HG03159 (cell line): ENCODE measurements around the gene OTULINL.
"Not testable (repeated sequence)": the region's sequence is repeated elsewhere in the genome, so short reads cannot be mapped to it uniquely, and the experiment has no call there.

Source experiments
- ATAC-seq: cut with Tn5 transposase; IDR thresholded peaks from one replicate; pipeline ENCODE4 v1.9.1; 2021; ENCODE audit warnings: mild to moderate bottlenecking, moderate library complexity; ENCODE audit not compliant: unreplicated experiment

The OTULINL gene

DNA sequence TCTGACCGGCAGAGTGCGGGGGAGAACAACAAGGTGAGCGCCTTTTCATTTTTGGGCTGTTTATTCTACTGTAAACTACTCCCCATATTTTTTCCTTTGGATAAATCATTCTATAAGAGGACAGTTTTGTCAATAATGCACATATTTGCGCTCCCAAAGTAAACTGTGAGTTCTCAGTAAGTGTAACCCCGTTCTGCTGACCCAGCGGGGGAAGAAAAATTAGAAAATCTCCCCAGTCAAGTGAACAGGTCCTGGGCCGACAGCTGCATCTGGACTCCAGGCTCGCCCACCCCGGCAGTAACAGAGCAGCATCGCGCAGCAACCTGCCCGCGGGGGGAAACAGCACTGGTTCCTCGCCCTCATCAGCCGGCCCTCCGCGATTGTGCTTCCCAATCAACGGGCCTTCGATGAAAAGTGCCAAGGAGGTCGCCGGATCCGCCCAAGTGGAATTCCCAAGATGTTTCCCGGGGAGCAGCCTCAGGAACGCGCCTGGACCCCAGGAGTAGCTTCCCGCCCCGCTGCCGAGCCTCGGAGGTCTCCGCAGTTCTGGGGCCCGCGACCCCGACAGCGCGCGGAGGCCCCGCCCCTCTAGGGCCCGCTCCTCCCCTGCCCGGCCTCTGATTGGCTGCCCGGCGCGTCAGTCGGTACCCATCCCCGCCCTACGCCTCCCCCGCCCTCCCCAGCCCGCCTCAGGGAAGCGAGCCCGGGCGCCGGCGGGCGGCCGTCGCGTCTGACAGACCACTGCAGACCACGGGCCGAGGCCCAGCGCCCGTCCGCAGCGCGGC, at the start of gene OTULINL:
TSS of gene OTULINL (plus strand) at position 687 of the 785 bp plus-strand sequence. CDS start 103 bp downstream, outside the sequence.
- ATAC-seq = peak; percentile 98

DNA sequence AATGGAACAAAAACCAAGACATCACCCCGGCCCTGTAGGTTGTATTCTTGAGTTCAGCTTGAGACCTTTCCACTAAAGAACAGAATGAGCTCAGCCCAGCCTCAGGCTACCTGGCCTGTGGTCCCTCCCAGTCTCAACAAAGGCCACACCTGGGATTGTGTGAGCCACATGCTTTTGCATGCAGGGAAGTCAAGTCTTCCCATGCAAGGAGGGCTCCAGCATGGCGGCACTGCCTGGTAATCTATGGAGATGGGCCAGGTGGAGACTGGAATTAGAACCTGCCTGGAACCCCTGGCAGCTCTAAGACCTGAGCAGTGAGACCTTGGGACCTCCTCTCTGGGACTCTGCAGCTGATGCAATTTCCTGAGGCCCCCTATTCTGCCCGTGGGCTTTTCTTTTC, 49.4 kb upstream of the OTULINL start:
- ATAC-seq = no peak

DNA sequence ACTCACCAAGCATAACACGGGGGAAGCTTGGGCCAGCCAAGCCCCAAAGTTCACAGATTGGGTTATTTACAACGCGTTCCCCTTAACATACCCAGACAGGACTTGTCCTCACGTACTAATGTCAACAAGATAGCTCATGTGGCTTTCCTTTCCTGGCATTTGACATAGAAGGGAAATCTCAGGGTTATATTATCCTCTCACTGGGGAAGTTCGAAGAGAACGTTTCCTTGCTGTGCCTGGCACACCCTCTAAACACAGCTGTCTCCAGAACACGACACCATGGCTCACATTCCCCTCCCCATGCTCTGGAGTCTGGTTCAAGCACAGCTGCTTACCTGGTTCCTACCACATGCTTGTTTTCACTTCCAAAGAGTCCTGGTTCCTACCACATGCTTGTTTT, 46.8 kb upstream of the OTULINL start:
- no peak for ATAC-seq

DNA sequence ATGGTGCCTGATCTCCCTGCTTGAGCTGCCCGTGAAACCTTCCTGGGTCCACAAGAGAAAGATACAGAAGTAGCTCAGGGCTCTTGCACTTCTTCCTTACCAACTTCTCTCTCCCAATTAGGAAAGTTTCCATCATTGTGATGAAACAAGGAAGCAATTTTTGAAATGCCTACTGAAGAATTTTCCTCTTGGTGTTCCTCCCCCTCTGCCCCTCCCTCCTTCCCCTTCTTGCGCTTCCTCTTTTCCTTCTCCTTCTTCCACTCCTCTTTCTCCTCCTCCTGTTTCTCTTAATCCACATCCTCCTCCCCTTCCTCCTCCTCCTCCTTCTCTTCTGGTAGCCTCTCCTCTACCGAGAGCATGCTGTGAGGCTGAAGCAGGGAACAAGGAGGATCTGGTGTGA, 36.3 kb upstream of the OTULINL start:
- no peak for ATAC-seq

DNA sequence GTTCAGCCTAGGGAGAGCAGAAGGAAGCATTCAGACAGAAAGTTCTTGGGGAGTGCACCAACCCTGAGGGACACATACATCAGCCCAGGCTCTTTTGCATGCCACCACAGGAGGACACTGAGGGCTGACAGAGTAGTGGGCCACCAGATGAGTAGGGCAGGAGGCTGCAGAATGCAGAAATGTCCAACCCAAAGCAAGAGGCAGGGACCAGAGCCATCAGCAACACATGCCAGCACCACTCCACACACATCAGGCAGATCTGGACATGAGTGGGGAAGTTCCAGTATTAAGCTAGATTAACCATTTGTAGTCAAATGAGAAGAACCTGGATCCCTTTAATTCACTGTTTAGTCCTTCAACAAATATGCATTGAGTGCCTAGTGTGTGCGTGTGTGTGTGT, 35.7 kb upstream of the OTULINL start:
- no peak for ATAC-seq

DNA sequence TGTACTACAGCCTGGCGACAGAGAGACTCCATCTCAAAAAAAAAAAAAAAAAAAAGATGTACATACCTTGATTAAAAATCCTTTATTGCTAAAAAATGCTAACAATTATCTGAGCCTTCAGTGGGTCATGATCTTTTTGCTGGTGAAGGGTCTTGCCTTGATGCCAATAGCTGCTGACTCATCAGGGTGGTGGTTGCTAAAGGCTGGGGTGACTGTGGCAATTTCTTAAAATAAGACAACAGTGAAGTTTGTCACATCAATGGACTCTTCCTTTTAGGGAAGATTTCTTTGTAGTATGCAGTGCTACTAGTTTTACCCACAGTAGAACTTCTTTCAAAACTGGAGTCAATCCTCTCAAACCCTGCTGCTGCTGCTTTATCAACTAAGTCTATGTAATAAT, 33.9 kb upstream of the OTULINL start:
- ATAC-seq = no peak

DNA sequence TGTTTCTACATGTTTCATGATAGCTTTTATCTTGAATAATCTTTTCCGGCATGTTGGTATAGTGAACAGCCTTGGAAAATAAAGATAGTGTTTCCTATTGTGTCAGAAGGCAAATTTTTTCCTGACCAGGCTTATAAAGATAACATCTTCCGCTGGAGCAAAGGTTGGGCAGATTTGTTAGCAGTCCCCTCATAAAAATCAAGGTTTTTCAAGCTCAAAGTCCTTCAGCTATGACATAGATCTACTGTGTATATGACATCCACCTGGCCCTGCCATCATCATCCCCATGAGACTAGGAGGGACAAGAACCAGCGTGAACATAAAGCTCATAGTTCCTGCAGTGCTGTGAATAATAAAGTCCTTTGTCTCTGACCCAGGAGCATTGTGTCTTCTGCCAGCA, 30.4 kb upstream of the OTULINL start:
- ATAC-seq = no peak

DNA sequence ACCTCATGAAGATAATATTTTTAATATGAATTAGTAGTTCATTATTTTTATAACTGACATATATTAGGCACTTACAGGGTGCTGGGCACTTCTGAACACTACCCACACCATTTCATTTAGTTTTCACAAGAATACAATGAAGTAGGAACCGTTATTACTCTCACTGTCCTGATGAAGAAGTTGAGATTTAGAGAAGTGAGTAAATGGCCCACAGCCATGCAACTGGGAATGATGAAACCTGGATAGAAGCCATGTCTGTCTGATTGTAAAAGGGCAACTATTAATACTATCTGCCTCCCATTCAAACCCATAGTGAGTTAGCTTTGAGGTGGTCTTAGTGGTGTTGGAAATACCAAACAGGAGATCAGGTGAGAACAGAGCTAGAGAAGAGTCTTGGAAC, 29.6 kb upstream of the OTULINL start:
- no peak for ATAC-seq

DNA sequence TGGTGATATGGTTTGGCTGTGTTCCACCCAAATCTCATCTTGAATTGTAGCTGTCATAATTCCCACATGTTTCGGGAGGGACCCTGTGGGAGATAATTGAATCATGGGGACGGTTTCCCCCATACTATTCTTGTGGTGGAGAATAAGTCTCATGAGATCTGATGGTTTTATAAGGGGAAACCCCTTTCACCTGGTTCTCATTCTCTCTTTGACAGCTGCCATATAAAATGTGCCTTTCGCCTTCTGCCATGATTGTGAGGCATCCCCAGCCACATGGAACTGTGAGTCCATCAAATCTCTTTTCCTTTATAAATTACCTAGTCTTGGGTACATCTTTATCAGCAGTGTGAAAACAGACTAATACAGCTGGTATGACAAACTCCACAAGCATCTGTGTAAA, 27.3 kb upstream of the OTULINL start:
- ATAC-seq = not testable (repeated sequence)

DNA sequence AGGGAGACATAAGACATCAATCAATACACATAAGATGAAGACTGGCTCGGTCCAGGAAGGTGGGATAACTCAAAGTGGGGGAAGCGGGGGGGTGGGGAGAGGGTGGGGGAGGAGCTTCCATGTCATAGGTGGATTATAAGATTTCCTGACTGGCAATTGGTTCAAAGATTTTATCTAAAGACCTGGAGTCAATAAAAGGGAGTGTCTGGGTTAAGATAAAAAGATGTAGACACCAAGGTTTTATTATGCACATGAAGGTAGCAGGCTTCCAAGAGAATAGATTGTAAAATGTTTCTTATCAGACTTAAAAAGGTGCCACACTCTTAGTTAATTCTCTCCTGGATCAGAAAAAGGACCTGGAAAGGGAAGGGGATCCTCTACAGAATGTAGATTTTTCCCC, 25.6 kb upstream of the OTULINL start:
- ATAC-seq = no peak

DNA sequence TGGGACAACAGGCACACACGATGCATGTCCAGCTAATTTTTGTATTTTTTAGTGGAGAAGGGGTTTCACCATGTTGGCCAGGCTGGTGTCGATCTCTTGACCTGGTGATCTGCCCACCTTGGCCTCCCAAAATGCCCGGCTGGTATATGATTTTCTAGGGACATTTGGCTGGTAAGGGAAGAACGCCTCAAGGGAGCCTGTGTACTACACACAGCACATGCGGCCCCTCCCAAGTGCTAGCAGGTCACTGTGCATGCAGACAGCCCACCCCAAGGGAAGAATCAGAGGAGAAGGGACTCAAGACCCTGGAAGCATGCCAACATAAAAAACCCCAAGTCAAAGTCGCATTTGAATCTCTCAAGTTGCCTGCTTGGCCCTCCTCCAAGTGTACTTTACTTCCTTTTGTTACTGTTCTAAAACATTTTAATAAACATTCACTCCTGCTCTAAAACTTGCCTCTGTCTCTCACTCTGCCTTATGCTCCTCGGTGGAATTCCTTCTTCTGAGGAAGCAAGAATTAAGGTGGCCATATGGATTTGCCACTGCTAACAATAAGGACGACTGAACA, 24.3 kb upstream of the OTULINL start:
- ATAC-seq = no peak

DNA sequence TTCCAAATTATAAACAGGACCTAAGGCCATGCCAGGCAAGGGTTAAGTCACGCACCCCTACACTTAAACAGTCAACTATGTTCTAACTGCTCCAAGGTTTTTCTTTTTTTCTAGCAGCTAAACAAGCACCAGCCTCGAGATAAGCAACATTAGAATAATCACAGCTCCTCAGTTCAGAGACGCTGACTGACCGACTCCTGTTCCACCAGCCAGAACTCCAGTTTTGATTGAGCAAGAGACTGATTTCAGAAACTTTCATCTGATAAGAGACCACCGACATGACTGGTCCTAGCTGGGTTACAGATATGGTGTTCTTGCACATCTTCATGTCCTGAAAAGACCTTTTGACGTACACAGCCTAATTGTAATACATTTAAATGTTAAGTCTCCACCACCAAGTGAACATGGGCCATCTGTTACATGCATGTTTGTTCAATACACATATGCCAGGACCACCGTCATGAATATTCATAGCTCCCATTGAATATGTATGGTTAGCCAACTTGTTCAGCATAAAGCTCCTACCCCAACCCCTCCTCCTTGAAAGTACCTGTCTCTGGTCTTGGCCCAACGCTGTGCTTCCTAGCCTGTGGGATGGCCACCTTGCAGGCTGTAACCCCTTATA, 23.7 kb upstream of the OTULINL start:
- ATAC-seq = no peak

DNA sequence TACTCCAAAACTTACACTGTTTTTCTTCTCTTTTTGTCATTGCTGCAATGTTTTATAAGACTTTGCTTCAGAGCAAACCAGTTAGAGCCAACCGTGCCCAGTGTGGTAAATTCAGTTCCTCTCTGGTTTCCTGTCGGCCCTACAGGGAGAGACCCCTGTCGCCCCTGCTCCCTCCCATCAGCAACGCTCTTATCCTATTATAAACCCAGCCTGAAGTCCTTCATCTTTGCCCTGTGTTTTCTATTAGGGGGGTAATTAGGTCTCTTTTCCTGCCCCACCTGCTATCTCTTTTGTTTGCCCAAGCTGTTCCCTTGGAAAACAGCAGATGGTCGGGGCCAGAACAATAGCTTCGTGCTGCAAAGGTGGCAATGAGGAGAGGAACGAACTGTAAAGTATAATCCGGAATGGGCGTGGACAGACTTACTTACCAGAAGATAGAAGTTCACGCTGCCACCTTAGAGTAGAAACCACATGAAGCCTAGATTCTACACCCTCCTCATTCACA, 21.4 kb upstream of the OTULINL start:
- ATAC-seq = no peak

DNA sequence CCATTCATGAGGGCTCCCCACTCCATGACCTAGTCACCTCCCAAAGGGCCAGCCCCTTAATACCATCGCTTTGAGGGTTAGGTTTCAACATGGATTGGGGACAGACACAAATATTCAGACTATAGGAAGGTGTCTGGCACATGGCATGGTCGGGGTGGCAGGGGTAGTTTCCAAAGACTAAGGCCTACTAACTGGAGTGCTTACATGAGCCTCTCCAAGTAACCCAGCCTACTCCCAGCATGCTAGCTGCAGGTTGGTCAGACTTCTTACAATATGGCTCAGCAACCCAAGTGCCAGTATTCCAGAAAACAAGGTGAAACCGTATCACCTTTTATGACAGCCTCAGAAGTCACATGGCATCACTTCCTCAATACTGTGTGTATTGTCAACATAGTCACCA, 19.9 kb upstream of the OTULINL start:
- ATAC-seq = no peak

DNA sequence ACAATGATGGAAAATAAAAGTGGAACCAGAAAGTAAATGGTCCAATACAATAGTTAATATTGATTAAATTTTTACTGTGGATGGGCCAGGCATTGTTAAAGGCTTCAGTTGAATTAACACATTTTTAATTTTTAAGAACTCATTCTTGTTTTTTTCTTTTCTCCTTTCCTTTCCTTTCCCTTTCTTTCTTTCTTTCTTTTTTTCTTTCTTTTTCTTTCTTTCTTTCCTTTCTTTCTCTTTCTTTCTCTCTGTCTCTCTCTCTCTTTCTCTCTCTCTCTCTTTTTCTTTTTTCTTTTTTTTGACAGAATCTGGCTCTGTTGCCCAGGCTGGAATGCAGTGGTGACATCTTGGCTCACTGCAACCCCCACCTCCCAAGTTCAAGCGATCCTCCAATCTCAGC, 13.3 kb upstream of the OTULINL start:
- ATAC-seq = no peak

DNA sequence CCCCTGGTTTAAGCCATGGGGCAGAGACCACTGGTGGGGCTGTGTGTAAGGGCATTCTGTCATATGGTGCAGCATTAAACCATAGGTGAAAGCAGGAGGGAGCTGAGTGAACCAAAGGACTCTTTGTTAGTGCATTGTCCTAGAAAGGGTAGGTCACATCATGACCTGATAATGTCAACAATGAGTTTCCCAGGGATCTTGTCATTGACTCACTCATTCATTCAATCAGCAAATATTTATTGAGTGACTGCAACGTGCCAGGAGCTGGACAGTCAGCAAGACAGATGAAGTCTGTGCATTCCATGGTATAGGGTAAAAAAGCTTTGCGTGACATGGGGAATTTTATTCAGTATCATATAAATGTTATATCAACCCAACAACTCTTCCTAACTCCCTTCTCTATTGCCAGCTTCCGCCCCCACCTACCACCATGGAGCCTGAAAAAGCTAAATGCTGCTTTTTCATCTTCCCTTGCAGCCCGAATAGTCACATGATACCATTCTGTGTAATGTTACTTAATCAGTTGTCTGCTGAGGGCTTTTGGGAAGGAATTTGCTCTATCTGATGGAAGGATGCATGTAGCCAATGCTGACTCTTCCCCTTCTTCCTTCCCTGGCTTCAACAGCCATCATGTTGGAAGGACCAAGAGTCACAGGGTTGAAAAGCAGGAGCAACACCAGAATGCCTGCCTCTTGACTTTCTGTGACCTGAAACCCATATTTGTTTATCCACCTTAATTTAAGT, 11.5 kb upstream of the OTULINL start:
- no peak for ATAC-seq

DNA sequence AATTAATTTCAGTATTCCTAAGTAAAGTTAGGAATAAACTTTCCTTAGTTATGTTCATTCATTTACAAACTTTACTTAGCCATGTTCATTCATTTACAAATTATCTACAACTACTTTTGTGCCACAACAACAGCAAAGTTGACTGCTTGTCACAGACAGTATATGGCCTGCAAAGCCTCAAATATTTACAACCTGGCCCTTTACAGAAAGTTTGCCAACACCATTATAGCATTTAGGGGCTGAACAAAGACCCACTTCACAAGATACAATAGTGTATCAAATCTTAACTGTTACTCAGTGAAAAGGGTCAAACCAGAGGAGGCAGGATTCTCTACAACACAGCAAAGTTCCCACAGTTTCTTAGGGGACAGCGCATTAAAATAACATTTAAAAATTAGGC, 9.7 kb upstream of the OTULINL start:
- no peak for ATAC-seq

DNA sequence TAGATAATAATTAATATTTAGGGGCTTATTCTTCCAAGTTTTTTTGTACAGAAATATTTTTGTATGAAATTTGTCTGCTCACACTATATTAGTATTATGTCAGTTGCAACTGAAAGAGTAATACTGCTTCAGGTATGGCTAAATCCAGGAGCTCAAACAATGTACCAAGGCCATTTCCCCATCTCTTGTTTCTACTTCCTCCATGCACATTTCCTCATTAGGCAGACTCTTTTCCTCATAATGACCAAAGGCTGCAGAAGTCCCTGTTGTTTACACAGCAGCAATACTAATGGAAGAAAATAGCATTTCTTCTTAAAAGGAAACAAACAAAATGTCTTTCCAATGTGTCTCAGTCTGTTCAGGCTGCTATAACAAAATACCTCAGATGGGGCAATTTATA, 9.2 kb upstream of the OTULINL start:
- no peak for ATAC-seq

DNA sequence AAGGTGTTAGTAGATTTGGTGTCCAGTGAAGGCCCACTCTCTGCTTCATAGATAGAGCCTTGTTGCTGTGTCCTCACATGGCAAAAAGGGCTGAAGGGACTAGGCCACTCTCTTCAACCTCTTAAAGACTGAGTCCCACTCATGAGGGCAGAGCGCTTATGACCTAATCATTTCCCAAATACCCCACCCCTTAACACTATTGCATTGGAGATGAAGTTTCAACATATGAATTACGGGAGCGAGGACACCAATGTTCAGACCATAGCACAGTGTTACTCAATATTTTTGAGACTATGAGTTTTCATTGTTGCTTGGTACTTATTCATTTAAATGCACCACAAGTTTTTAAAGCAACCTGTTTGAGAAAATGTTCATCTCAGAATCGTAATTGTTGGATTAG, 8.8 kb upstream of the OTULINL start:
- ATAC-seq = no peak

DNA sequence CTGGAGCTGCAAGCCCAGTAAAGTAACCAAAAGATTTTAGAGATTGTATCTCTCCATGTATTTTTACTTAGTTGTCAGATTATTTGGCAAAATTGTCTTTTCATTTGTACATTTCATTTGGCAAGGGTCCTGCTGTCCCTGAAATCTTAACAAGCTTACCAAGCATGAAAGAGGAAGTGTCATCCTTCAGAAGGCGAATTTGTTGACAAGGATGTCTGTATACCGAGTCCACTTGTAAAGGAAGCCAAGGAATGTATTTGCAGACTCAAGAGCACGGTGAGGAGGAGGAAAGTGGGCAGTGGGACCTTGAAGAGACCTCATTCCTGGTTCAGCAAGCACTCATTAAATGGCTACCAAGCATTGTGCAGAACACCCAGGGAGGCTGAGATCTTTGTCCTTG, 7.5 kb upstream of the OTULINL start:
- ATAC-seq = no peak

DNA sequence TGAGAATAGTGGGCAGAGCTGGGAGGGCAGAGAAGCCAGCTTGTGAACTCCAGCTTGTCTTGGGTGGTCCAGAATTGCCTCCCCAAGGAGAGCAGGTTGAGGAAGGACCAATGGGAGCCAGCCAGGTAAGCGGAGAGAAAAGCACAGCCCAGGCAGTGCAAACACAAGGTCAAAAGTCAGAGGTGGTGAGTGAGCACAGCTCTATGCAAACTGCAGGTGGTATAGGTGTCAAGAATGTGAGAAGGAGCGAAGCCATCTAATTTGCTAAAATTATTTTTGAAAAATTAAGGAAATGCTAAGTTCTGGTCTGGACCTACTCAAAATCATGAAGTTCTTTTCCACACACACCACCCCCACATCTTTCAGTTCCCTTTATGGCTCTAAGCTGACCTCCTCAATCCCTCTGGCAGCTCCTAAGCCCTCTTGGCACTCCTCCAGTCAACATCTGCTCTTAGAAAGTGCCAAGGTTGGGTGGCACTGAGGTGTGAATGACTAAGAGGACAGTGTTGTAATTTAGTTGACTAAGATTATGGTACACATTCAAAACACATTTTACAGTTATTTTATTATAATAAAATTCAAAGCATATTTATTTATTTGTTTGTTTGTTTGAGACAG, 6.6 kb upstream of the OTULINL start:
- no peak for ATAC-seq
